NCI-H69 (cell line): ENCODE measurements around the gene CNDP2.
"Not testable (repeated sequence)": the region's sequence is repeated elsewhere in the genome, so short reads cannot be mapped to it uniquely, and the experiment has no call there.

Experiments
- DNase-seq: peaks from one replicate; lab custom pipeline; 2025; lab: John Stamatoyannopoulos, UW

The CNDP2 gene

GRCh38 chr18:74518456-74519295, 22.5 kb downstream of the CNDP2 start:
- DNase-seq, result no peak

GRCh38 chr18:74519320-74520095, 23.3 kb downstream of the CNDP2 start:
- DNase-seq, result no peak

DNA sequence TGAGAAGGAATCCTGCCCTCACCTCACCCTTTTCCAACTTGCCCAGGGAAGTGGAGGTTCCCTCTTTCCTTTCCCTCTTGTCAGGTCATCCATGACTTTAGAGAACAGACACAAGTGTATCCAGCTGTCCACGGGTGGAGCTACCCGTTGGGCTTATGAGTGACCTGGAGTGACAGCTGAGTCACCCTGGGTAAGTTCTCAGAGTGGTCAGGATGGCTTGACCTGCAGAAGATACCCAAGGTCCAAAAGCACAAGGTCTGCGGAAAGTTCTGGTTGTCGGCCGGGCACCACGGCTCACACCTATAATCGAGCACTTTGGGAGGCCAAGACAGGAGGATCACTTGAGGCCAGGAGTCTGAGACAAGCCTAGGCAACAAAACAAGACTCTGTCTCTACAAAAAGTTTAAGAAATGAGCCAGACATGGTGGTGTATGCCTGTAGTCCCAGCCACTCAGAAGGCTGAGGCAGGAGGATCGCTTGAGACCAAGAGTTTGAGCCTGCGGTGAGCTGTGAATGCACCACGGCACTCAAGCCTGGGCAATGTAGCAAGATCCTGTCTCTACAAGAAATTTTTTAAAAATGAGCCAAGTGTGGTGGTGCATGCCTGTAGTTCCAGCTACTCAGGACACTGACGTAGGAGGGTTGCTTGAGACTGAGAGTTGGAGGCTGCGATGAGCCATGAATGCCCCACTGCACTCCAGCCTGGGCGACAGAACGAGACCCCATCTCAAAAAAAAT, 24.1 kb downstream of the CNDP2 start:
- DNase-seq, result no peak

DNA sequence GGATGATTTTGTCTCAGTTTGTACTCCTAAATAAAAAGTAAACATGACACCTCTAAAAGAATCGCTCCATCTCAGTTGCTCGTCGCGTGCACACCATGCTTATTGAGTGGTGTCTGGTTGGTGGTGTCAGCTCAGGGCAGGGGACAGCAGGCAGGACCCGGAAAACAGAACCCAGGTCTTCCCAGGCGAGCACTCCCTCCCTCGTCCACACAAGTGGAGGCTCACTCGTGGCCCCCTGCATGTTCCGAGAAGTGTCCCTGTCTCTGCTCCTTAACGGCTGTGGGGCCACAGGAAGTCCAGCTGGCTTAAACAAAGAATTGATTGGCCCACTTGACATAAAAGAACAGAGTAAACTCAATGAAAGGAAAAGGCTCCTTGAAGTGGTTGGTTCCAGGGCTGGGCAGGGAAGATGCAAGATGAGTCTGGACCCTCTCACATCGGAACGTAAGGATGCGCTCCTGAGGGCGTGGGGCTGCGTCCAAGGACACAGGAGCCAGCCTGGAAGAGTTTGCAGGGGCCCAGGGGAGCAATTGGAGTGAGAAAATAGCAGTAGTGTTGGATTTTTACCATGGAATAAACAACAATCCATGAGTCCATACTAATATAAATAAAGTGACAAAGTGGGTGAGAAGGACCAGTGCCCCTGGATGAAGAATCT, 25.0 kb downstream of the CNDP2 start:
- no peak for DNase-seq

DNA sequence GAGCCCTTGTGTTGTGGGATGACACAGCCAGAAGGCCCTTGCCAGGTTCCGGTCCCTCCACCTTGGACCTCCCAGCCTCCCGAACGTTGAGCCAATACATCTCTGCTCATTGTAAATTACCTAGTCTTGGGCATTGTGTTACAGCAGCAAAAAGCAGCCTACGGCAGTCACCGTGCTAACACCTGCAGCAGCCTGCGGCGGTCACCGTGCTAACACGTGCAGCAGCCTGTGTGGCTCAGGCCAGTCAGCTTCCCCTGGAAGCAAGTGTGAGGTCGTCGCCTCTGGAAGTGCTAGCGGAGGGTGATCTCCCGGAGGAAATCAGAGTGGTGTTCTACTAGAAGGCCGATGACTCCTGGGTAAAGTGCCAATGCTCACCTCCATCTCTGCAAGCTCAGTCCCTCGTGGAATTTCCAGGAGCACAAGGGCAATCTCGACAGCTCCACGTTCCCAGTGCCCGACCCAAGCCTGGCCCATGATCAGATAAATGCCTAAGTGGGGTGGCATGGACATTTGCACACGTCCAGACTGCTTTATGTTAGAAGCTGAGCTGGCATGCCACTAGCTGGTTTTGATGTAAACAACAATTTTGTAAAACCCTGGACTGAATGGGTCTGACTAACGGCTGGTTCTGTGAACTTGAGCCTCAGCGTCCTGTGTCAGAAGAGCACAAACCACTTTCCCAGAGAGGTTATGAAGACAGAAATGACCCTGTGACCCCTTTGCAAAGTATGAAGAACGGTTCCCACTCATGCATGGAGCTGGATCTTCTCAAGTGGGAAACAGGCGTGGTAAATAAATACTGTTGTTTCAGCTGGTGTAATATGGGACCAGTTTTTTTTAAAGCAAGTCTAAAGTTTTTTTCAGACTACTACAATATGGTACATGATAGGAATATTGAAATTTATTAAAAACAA, 26.7 kb downstream of the CNDP2 start:
- DNase-seq, result no peak

DNA sequence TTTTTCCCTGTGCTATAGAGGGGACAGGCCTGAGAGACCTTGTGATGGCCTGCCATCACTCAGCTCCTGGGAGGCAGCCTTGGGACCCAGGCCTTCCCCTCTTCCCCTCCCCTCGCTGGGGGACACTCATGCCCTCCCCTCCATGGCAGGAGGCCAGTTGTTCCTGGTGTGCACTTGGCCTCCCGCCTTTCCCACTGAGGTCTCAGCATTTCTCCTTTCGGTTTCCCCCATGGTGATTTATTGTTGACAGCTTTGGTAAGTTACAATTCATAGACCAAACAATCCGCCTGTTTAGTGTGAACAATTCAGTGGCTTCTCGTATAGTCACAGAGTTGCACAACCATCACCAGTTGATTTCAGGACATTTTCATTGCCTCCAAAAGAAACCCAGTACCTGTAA, 27.9 kb downstream of the CNDP2 start:
- DNase-seq, result peak; percentile 79

- not testable (repeated sequence) for DNase-seq
Observed at GRCh38 chr18:74524915-74525314, 28.8 kb downstream of the CNDP2 start.

- no peak for DNase-seq
Observed at GRCh38 chr18:74525741-74526140, 29.6 kb downstream of the CNDP2 start.

- no peak for DNase-seq
Observed at GRCh38 chr18:74526488-74526887, 30.3 kb downstream of the CNDP2 start.

DNA sequence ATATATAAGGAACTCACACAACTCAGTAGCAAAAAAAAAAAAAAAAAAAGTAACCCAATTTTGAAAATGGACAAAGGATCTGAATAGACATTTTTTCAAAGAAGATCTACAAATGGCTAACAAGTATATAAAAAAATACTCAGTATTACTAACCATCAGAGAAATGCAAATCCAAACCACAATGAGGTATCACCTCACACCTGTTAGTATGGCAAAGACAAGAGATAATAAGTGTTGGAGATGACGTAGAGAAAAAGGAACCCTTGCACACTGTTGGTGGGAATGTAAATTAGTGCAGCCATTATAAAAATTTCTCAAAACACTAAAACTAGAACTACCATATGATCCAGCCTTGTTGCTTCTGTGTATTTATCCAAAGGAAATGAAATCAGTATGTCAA, 32.3 kb downstream of the CNDP2 start:
- no peak for DNase-seq

DNA sequence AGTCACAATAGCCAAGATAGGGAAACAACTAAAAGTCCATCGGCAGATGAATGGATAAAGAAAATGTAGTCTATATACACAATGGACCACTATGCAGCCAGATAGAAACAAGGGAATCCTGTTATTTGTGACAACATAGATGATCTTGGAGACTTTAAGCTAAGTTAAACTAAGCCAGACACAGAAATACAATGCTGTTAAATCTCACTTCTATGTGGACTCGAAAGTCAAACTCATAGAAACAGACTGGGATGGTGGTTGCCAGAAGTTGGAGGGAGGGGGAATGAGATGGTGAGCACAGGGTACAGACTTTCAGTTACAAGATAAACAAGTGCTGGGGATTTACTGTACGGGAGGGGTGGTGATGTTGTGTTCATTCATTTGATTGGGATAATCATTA, 32.8 kb downstream of the CNDP2 start:
- no peak for DNase-seq

DNA sequence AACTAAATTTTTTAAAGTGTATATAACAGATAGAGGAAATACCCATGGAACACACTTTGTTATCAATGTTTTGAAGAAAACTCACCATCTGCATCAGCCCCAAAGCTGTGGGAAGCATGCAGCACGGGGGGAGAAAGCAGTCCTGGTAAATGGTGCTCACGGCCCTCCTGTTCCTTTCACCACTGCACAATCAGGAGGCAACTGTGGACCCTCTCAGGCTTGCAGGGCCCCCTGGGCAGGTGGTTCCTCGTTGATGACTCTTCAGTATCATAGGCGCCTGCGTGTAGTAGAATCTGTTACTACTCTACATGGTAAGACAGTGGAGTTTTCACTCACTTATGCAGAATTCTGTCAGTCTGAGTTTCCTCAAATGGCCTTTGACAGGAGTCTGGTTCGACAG, 33.2 kb downstream of the CNDP2 start:
- no peak for DNase-seq

DNA sequence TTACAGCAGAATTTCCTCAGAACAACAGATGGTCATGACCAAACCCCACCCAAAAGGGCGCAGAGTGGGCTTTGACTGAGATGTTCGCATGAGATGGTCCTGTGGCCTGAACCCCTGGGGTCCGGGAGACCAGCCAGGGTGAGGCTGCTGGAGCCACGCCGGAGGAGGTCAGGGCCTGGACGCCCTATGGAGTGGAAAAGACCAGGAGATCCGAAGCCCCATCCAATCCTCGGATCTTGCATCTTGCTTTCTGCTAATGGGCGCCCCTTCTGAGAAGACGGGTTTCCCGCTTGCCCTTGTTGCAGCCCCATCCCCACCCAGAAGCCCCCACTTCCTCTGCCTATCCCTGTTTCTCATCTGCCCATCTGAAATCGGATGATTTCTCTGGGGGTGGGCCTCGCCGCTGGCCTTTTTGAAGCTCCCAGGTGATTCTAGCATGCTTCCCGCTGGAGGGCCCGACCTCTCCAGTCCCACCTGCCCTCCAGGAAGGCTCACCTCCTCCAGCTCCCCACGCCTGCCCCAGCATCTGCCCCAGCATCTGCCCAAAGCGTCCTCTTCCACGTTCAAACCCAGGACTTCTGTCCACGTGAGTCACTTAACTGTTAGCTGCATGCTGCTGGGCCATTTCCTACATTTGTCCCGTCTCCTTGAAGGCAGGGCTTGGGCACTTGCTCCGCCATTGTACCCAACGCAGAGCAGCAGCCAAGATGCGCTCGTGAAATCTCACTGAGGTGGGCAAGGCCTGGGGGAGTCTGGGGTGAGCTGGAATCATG, 33.8 kb downstream of the CNDP2 start:
- DNase-seq, result no peak

DNA sequence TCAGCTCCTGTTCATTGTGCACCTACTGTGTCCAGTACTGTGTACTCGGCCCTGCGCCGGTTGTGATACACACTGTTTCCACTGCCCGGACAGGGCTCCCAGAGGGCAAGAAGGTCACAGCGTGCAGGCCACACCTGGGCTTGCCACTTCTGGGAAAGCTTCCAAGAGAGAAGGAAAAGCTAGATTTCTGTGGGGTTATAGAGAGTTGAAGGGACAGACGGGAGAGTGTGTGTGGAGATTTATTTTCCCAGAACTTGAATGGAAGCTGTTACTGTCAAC, 34.4 kb downstream of the CNDP2 start:
- DNase-seq, result no peak

DNA sequence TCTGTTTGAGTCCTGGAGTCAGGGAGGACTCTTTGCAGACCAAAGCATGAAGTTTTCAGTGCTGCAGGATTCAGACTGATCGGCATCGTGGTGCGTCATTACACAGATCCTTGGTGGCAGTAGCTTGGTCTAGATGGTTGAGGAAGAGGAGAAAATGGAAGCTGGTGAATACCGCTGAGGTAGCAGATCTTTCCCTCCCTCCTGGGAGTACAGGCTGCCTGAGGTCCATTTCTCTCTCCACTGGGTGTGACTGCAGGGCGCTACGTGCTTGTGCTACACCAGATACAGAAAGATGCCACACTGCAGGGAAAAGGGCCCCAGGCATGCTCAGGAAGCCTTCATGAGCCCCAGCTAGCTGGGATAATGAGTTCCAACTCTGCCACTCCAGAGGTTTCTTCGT, 34.9 kb downstream of the CNDP2 start:
- DNase-seq, result no peak

DNA sequence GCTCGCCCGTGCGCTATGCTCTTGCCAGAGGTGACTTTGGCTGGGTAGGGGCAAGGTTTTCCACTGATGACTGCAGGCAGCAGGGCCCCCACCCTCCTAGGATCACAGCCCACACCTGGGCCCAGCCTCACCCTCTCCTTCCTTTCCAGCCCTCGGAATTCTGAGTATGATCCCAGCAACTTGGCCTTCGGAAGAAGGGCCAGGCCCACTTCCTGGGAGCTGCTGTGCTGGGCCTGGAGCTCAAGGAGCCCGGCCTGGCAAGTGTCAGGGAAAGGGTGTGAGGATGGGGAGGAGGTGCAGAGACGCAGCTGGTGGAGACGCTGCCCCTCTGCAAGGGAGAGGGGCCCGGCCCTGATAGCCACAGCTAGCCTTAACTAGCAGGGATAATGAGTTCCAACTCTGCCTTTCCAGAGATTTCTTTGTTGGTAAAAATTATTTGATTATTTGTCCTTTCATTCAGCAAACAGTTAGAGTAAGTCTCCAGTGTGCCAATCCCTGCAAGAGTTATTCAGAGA, 36.4 kb downstream of the CNDP2 start:
- DNase-seq, result no peak

- no peak for DNase-seq
Observed at GRCh38 chr18:74533666-74534065, 37.5 kb downstream of the CNDP2 start.

DNA sequence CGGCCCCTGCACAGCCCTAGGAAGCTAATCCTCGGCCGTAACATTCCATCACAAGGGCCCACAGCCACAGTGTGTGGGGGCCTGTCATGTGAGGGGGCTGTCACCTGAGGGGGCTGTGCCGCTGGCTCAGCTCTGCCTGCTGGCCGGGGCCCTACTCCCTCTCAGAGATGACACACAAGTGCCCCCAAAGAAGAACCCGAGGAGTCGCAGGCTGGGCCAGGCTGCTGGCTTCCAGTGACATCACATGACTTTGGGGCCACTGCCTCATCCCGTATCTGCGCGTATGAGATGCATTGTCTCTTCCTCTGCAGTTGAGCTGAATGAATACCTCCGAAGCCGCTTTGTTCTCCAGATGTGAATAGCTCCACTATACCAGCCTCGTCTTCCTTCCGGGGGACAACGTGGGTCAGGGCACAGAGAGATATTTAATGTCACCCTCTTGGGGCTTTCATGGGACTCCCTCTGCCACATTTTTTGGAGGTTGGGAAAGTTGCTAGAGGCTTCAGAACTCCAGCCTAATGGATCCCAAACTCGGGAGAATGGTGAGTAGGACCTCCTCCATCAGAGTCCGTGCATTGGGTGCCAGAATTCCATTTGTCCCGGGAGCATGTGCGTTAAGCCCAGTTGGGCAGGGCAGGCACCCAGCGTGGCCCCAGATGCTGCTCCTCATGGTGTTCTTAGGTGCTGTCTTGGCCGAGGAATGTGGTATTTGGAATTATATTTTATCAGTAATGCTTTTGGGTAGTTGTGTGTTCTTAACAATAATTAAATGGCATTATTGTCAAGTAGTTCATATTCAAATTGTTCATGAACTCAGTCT, 38.2 kb downstream of the CNDP2 start, which contains the start of gene CNDP1:
TSS of gene CNDP1 (plus strand) at position 351 of the 820 bp plus-strand sequence. CDS start at position 519, 168 bp downstream.
- no peak for DNase-seq

DNA sequence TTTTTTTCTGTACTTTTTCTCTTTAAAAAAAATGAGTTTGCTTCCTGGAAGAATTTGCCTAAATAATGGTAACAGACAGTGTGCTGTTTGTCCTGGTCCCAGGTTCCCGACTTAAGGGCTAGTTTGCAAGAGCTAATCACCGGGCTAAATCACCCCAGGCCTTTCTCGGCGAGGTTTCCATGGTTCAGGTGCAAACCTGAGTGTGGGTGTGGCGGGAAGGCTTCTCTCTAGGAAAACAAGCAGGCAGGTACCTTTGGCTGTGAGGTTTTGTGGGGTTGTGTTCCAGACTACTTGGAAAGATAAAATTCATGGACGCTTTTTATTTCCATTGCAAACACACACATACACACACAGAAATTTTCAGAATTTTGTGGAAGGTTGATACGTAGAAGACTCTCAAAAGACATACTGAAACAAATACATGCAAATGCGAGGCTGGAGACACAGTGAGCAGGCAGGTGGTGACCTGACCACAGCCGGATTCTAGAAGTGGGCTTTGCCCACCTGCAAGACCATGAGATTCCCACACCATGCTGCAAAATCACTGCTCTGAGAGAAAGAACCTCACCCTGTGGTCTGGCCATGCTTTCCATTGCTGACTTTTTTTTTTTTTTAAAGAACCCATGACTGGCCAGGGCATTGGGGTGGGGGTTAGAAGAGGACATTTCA, 39.0 kb downstream of the CNDP2 start:
- DNase-seq, result peak; percentile 79
